IMR-90 (cell line): ENCODE measurements around the gene XCR1. TPM values are rescaled to one million over a fixed set of nuclear protein-coding genes. Genes with fewer than 3 reads are reported as not detected.
"Not testable (repeated sequence)": the region's sequence is repeated elsewhere in the genome, so short reads cannot be mapped to it uniquely, and the experiment has no call there.

Source experiments
- ATAC-seq: fragments of 200-7000 bp; cut with Tn5 transposase; 2 replicates; pipeline ENCODE4 v1.9.1; 2020; ENCODE audit warnings: low read depth, mild to moderate bottlenecking, moderate library complexity
- BruUV-seq: library from RNA; stranded (reverse); fragments of 400-500 nt; replicated peaks from 2 replicates; lab custom pipeline; 2021; lab: Mats Ljungman, UMichigan
- CTCF ChIA-PET: fragments of 300-600 bp; formaldehyde crosslinking; extraction: SDS; loops from one replicate; lab custom pipeline; 2021; ENCODE audit warnings: antibody characterized with exemption; lab: Yijun Ruan, JAX
- POLR2A ChIA-PET: fragments of 300-600 bp; sonication (Branson Sonifier 250); formaldehyde crosslinking; loops from one replicate; lab custom pipeline; 2022; ENCODE audit warnings: antibody characterized with exemption; ENCODE audit not compliant: unreplicated experiment; lab: Charles Lee
- DNase-seq: peaks from one replicate; pipeline ENCODE4 v3.0.0; 2013
- H2AFZ ChIP-seq: replicated peaks from 2 replicates; pipeline ENCODE3; 2013; ENCODE audit warnings: low read length, mild to moderate bottlenecking; ENCODE audit not compliant: poor library complexity
- H2AK5ac ChIP-seq: 2 replicates; pipeline ENCODE4 v1.6.1; 2013; ENCODE audit warnings: low read depth, low read length, inconsistent platforms
- H2AK9ac ChIP-seq: replicated peaks from 2 replicates; pipeline ENCODE3; 2013; ENCODE audit warnings: mild to moderate bottlenecking, low read depth, low read length, moderate library complexity; ENCODE audit not compliant: poor library complexity
- H2BK120ac ChIP-seq: 2 replicates; pipeline ENCODE4 v1.6.1; 2013; ENCODE audit warnings: low read depth, low read length, inconsistent platforms
- H2BK15ac ChIP-seq: 3 replicates; pipeline ENCODE4 v1.6.1; 2013; ENCODE audit warnings: low read depth, low read length, inconsistent platforms
- H2BK20ac ChIP-seq: 2 replicates; pipeline ENCODE4 v1.6.1; 2013; ENCODE audit warnings: low read depth, mild to moderate bottlenecking, inconsistent platforms, low read length, moderate library complexity
- H2BK5ac ChIP-seq: 2 replicates; pipeline ENCODE4 v1.6.1; 2013; ENCODE audit warnings: mild to moderate bottlenecking, low read depth, low read length, inconsistent platforms; ENCODE audit not compliant: poor library complexity, severe bottlenecking
- H3K14ac ChIP-seq: replicated peaks from 2 replicates; pipeline ENCODE4 v1.6.1; 2013; ENCODE audit warnings: low read depth, low read length, inconsistent platforms
- H3K18ac ChIP-seq: 2 replicates; pipeline ENCODE4 v1.6.1; 2013; ENCODE audit warnings: low read depth, low read length, control low read depth
- H3K23ac ChIP-seq: 2 replicates; pipeline ENCODE4 v1.6.1; 2013; ENCODE audit warnings: low read depth, low read length, inconsistent platforms
- H3K27ac ChIP-seq: 2 replicates; pipeline ENCODE4 v1.5.1; 2013; ENCODE audit warnings: mild to moderate bottlenecking, control low read depth, low read length; ENCODE audit not compliant: insufficient read depth
- H3K27me3 ChIP-seq: 2 replicates; pipeline ENCODE4 v1.6.1; 2013; ENCODE audit warnings: low read length; ENCODE audit not compliant: control insufficient read depth, insufficient read depth
- H3K36me3 ChIP-seq: 2 replicates; pipeline ENCODE4 v1.6.1; 2013; ENCODE audit warnings: low read length, mixed read lengths; ENCODE audit not compliant: control insufficient read depth, insufficient read depth
- H3K4ac ChIP-seq: 2 replicates; pipeline ENCODE4 v1.6.1; 2013; ENCODE audit warnings: low read depth, low read length, inconsistent platforms
- H3K4me1 ChIP-seq: 2 replicates; pipeline ENCODE4 v1.6.1; 2013; ENCODE audit warnings: low read length, mixed read lengths; ENCODE audit not compliant: control insufficient read depth, insufficient read depth
- H3K4me2 ChIP-seq: 2 replicates; pipeline ENCODE4 v1.6.1; 2013; ENCODE audit warnings: low read depth, mild to moderate bottlenecking, control low read depth, low read length, moderate library complexity
- H3K4me3 ChIP-seq: 2 replicates; pipeline ENCODE4 v1.5.1; 2013; ENCODE audit warnings: low read depth, mild to moderate bottlenecking, control low read depth, low read length, moderate library complexity; ENCODE audit not compliant: insufficient read depth
- H3K56ac ChIP-seq: 2 replicates; pipeline ENCODE4 v1.6.1; 2013; ENCODE audit warnings: low read length, inconsistent platforms; ENCODE audit not compliant: insufficient read depth; ENCODE audit errors: extremely low read depth
- H3K79me1 ChIP-seq, 2 experiments: 2 replicates each; pipeline ENCODE4 v1.6.1; 2013; ENCODE audit warnings: low read length in 2 of 2, inconsistent platforms in 1 of 2, low read depth in 1 of 2
- H3K9ac ChIP-seq: 2 replicates; pipeline ENCODE4 v1.6.1; 2013; ENCODE audit warnings: low read depth, low read length, control low read depth
- H3K9me1 ChIP-seq: 2 replicates; pipeline ENCODE4 v1.6.1; 2013; ENCODE audit warnings: low read length, inconsistent platforms; ENCODE audit not compliant: insufficient read depth
- H3K9me3 ChIP-seq: 2 replicates; pipeline ENCODE4 v1.6.1; 2013; ENCODE audit warnings: low read length; ENCODE audit not compliant: control insufficient read depth, insufficient read depth
- H4K20me1 ChIP-seq: 2 replicates; pipeline ENCODE4 v1.6.1; 2013; ENCODE audit warnings: low read length, inconsistent platforms; ENCODE audit not compliant: insufficient read depth
- H4K5ac ChIP-seq: 2 replicates; pipeline ENCODE4 v1.6.1; 2013; ENCODE audit warnings: mild to moderate bottlenecking, low read depth, low read length, control low read depth
- H4K8ac ChIP-seq, 2 experiments: 2 replicates each; pipeline ENCODE4 v1.6.1; 2013; ENCODE audit warnings: low read depth in 2 of 2, low read length in 2 of 2, control low read depth in 1 of 2, inconsistent platforms in 1 of 2
- H4K91ac ChIP-seq: 2 replicates; pipeline ENCODE4 v1.6.1; 2013; ENCODE audit warnings: low read depth, low read length, inconsistent platforms; ENCODE audit not compliant: insufficient read depth
- WGBS, 2 experiments: methylation state at CpG; one replicate each; pipeline versions ENCODE4 v1.1.5 to v1.1.7; 2013; ENCODE audit warnings: missing lambda C conversion rate in 2 of 2; ENCODE audit not compliant: insufficient read length in 1 of 2; ENCODE audit errors: extremely low coverage in 2 of 2; 5-methylcytosine and 5-hydroxymethylcytosine counted together
- dilution Hi-C: fragments of 300-500 bp; cut with HindIII; formaldehyde crosslinking; loops from one replicate; pipeline ENCODE4 v1.14.3; 2018; ENCODE audit warnings: low sequenced_read_pairs; ENCODE audit not compliant: unreplicated experiment
- in situ Hi-C: fragments of 300-500 bp; cut with MboI; formaldehyde crosslinking; loops from 3 replicates; pipeline ENCODE4 v1.14.3; 2019; ENCODE audit warnings: low sequenced_read_pairs, inconsistent platforms, mixed read lengths
- intact Hi-C: fragments of 100-400 bp; cut with micrococcal nuclease; formaldehyde crosslinking; loops from 2 replicates; pipeline ENCODE4 v1.10.0; 2022
- polyA plus RNA-seq, 3 experiments: library from polyadenylated mRNA; depleted of rRNA; stranded (reverse); fragments of >200 nt; gene quantifications; 2 replicates each; pipeline ENCODE4 v1.2.3, GENCODE V29; 2012; ENCODE audit warnings: low replicate concordance in 1 of 3
- total RNA-seq: library from RNA; depleted of rRNA; stranded (reverse); fragments of >200 nt; gene quantifications from 2 replicates; pipeline ENCODE4 v1.2.3, GENCODE V29; 2012

XCR1 gene
- total and polyA plus RNA-seq, 2 of the 4 experiments (the other 2 are of a cell fraction), result not detected

GRCh38 chr3:46053265-46053664 is 26.0 kb upstream of the XCR1 start:
- H2AK9ac ChIP-seq, POLR2A ChIA-PET, H2BK120ac ChIP-seq, H4K91ac ChIP-seq, H3K9ac ChIP-seq, H2BK15ac ChIP-seq, H2AFZ ChIP-seq, H3K14ac ChIP-seq, H4K20me1 ChIP-seq, H2BK20ac ChIP-seq, H4K8ac ChIP-seq, H4K5ac ChIP-seq, DNase-seq, CTCF ChIA-PET, intact Hi-C loops, BruUV-seq, dilution Hi-C loops, H3K79me1 ChIP-seq, H3K23ac ChIP-seq, in situ Hi-C loops, H3K4me2 ChIP-seq, H3K56ac ChIP-seq, ATAC-seq, H2AK5ac ChIP-seq, H3K4me1 ChIP-seq, H3K4me3 ChIP-seq, H3K4ac ChIP-seq, H3K9me3 ChIP-seq, H3K36me3 ChIP-seq, H2BK5ac ChIP-seq, H3K27ac ChIP-seq, H3K9me1 ChIP-seq, H3K18ac ChIP-seq: not testable (repeated sequence)
- WGBS, 2 experiments, result no CpG with 5 or more reads among the region's 8 CpGs
- peaks cover 30% of the 10 kb centered on the region for H3K27me3 ChIP-seq
